Measurements from ENCODE around the gene RSPO4.

Gene RSPO4

DNA sequence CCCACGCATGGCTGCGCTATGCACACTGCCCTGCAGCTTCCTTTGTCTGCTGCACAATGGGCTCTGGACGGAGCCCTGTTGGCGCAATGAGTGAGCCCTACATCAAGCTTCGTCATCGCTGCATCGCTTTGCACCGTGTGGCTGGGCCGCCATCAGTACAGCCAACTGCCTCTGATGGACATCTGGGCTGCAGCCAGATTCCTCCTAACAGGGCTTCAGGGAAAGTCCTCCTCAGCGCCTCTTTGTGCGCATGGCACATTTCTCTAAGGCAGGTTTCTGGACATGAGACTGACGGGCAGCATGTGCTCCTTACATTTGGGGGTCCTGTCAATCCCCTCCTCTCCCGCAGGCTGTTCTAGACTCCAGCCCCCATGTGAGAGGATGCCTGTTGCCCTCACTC lies 56.3 kb downstream of the RSPO4 start:
- no CpG with 5 or more reads among the region's 13 CpGs for WGBS (ENCODE audit: extremely low coverage, insufficient coverage, low lambda C conversion rate)
- H4K8ac ChIP-seq (ENCODE audit: low read depth, low read length) = no peak overlapping the region
- no peaks in the 10 kb centered on the region for H3K36me3 ChIP-seq (ENCODE audit: control insufficient read depth, insufficient read depth, low read length)
- no peak overlapping the region for H3K4me2 ChIP-seq (ENCODE audit: low read length)
- no peak overlapping the region for H3K9ac ChIP-seq (ENCODE audit: low read length)
- H2AK5ac ChIP-seq (ENCODE audit: low read length) = peak overlapping the region; percentile 35
- no peak for DNase-seq
- H2BK5ac ChIP-seq (ENCODE audit: low read length) = peak overlapping the region; percentile 19
- H2BK120ac ChIP-seq (ENCODE audit: low read depth, low read length) = no peak overlapping the region
- H4K5ac ChIP-seq (ENCODE audit: low read length) = no peak overlapping the region
- H3K4me3 ChIP-seq (ENCODE audit: low read length) = no peak overlapping the region
- H3K18ac ChIP-seq (ENCODE audit: low read length) = no peak overlapping the region
- no peak overlapping the region for H2BK15ac ChIP-seq (replicated peaks; ENCODE audit: low read depth)
- peaks cover 4% of the 10 kb centered on the region for H3K4me1 ChIP-seq (ENCODE audit: control insufficient read depth, low read depth, low read length)
- no peak overlapping the region for H3K23ac ChIP-seq (ENCODE audit: low read length)
- no peaks in the 10 kb centered on the region for H3K79me2 ChIP-seq (ENCODE audit: control insufficient read depth, insufficient read depth, low read length)
- H3K27me3 ChIP-seq (ENCODE audit: insufficient read depth, low read length, poor library complexity) = no peaks in the 10 kb centered on the region
- H3K79me1 ChIP-seq (ENCODE audit: low read length) = no peaks in the 10 kb centered on the region
- H3K27ac ChIP-seq (ENCODE audit: low read depth, low read length) = no peak overlapping the region
- H3K56ac ChIP-seq (ENCODE audit: low read length) = peak overlapping the region; percentile 27
- peak overlapping the region; percentile 8 for H3K4ac ChIP-seq (ENCODE audit: low read depth, low read length)

DNA sequence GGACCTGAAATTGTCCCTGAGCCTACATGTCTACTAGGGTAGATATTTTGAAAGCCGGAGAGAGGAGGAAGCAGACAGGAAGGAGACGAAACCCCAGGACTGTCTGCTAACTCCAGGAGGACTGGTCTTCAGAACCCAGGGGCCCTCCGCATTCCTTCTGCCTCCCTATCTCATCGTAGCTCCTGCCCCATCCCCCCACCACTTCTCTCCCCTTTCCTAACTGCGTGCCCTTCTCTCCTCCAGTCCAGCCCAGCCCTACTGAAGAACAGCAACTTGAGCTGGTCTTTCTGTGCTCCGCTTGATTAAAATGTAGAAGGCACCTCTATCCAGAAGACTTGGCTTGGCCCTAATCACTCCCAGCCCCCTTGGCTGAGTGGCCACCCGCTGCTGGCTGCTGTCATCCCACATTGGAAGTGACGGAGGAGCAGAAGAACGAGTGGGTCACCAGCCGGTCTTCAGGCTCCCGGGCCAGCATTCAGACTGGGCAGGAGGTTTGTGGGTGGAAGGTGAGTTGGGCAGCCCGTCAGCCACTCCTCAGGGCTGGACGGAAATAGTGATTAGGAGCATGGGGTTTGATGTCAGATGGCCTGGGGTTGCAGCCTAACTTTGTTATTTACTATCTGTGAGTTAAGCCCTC lies 57.2 kb downstream of the RSPO4 start:
- H2BK5ac ChIP-seq (ENCODE audit: low read length) = peak overlapping the region; percentile 99
- no peak overlapping the region for H4K8ac ChIP-seq (ENCODE audit: low read depth, low read length)
- no peaks in the 10 kb centered on the region for H3K79me2 ChIP-seq (ENCODE audit: control insufficient read depth, insufficient read depth, low read length)
- H3K9ac ChIP-seq (ENCODE audit: low read length) = peak overlapping the region; percentile 33
- H3K36me3 ChIP-seq (ENCODE audit: control insufficient read depth, insufficient read depth, low read length) = no peaks in the 10 kb centered on the region
- H3K79me1 ChIP-seq (ENCODE audit: low read length) = no peaks in the 10 kb centered on the region
- no peak overlapping the region for H4K5ac ChIP-seq (ENCODE audit: low read length)
- peak overlapping the region; percentile 22 for H3K4ac ChIP-seq (ENCODE audit: low read depth, low read length)
- H2BK15ac ChIP-seq (replicated peaks; ENCODE audit: low read depth) = no peak overlapping the region
- H2AK5ac ChIP-seq (ENCODE audit: low read length) = no peak overlapping the region
- H3K23ac ChIP-seq (ENCODE audit: low read length) = peak overlapping the region; percentile 30
- H3K27me3 ChIP-seq (ENCODE audit: insufficient read depth, low read length, poor library complexity) = no peaks in the 10 kb centered on the region
- H3K27ac ChIP-seq (ENCODE audit: low read depth, low read length) = peak overlapping the region; percentile 53
- peak overlapping the region; percentile 82 for H3K18ac ChIP-seq (ENCODE audit: low read length)
- H3K4me3 ChIP-seq (ENCODE audit: low read length) = no peak overlapping the region
- H3K4me1 ChIP-seq (ENCODE audit: control insufficient read depth, low read depth, low read length) = peaks cover 4% of the 10 kb centered on the region
- H3K4me2 ChIP-seq (ENCODE audit: low read length) = no peak overlapping the region
- H3K56ac ChIP-seq (ENCODE audit: low read length) = peak overlapping the region; percentile 78
- no CpG with 5 or more reads among the region's 13 CpGs for WGBS (ENCODE audit: extremely low coverage, insufficient coverage, low lambda C conversion rate)
- peak; percentile 87 for DNase-seq
- peak overlapping the region; percentile 56 for H2BK120ac ChIP-seq (ENCODE audit: low read depth, low read length)

DNA sequence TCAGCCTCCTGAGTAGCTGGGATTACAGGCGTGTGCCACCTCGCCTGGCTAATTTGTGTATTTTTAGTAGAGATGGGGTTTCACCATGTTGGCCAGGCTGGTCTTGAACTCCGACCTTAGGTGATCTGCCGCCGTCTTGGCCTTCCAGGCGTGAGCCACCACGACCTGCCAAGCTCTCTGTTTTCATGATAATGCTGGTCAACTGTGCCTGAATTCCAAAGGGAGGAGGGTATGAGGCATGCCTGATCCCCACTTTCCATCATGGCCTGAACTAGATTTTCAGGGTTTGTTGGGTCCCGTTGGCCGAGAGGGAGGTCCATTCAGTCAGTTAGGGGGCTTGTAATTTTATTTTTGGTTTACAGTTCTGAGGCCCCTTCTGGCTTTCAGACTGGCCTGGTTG lies 58.0 kb downstream of the RSPO4 start:
- Histone ChIP-seq H3K79me2 (ENCODE audit: control insufficient read depth, insufficient read depth, low read length) (no peaks in the 10 kb centered on the region), H4K5ac (ENCODE audit: low read length) (peak overlapping the region; percentile 94), H3K9ac (ENCODE audit: low read length) (no peak overlapping the region), H2BK15ac (replicated peaks; ENCODE audit: low read depth) (no peak overlapping the region), H3K27me3 (ENCODE audit: insufficient read depth, low read length, poor library complexity) (no peaks in the 10 kb centered on the region), H4K8ac (ENCODE audit: low read depth, low read length) (no peak overlapping the region), H3K27ac (ENCODE audit: low read depth, low read length) (no peak overlapping the region), H3K4ac (ENCODE audit: low read depth, low read length) (peak overlapping the region; percentile 95), H2AK5ac (ENCODE audit: low read length) (peak overlapping the region; percentile 95), H3K4me3 (ENCODE audit: low read length) (no peak overlapping the region), H3K79me1 (ENCODE audit: low read length) (no peaks in the 10 kb centered on the region), H3K4me2 (ENCODE audit: low read length) (no peak overlapping the region), H3K36me3 (ENCODE audit: control insufficient read depth, insufficient read depth, low read length) (no peaks in the 10 kb centered on the region), H2BK5ac (ENCODE audit: low read length) (peak overlapping the region; percentile 99), H3K23ac (ENCODE audit: low read length) (no peak overlapping the region), H3K18ac (ENCODE audit: low read length) (peak overlapping the region; percentile 82), H3K56ac (ENCODE audit: low read length) (peak overlapping the region; percentile 78), H2BK120ac (ENCODE audit: low read depth, low read length) (peak overlapping the region; percentile 56), H3K4me1 (ENCODE audit: control insufficient read depth, low read depth, low read length) (peaks cover 4% of the 10 kb centered on the region)
- WGBS (ENCODE audit: extremely low coverage, insufficient coverage, low lambda C conversion rate) = no CpG with 5 or more reads among the region's 9 CpGs
- no peak for DNase-seq

DNA sequence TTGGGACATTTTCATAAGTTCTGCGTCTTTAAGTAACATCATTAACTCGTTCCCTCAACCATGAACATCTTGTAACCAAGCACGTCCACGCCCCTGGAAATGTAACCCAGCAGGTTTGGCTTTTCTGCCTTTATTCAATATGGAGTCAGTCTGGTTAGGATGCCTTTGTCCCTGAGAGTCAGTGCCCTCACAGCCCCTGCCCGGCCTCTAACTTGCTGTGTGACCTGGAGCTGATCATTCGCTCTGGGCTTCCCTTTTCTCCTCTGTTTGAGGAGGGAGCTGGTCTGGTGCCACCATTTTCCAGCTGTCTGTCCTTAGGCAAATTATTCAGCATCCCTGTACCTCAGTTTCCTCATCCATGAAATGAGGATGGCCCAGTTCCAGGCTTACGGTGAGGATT lies 59.5 kb downstream of the RSPO4 start:
- Histone ChIP-seq H2BK15ac (replicated peaks; ENCODE audit: low read depth) (no peak overlapping the region), H3K56ac (ENCODE audit: low read length) (no peak overlapping the region), H3K4ac (ENCODE audit: low read depth, low read length) (peak overlapping the region; percentile 39), H3K36me3 (ENCODE audit: control insufficient read depth, insufficient read depth, low read length) (no peaks in the 10 kb centered on the region), H3K4me1 (ENCODE audit: control insufficient read depth, low read depth, low read length) (peaks cover 4% of the 10 kb centered on the region), H2BK5ac (ENCODE audit: low read length) (no peak overlapping the region), H3K9ac (ENCODE audit: low read length) (no peak overlapping the region), H2BK120ac (ENCODE audit: low read depth, low read length) (no peak overlapping the region), H4K5ac (ENCODE audit: low read length) (no peak overlapping the region), H3K79me2 (ENCODE audit: control insufficient read depth, insufficient read depth, low read length) (no peaks in the 10 kb centered on the region), H3K18ac (ENCODE audit: low read length) (no peak overlapping the region), H3K4me2 (ENCODE audit: low read length) (no peak overlapping the region), H3K79me1 (ENCODE audit: low read length) (no peaks in the 10 kb centered on the region), H2AK5ac (ENCODE audit: low read length) (no peak overlapping the region), H3K27ac (ENCODE audit: low read depth, low read length) (no peak overlapping the region), H3K23ac (ENCODE audit: low read length) (no peak overlapping the region), H3K4me3 (ENCODE audit: low read length) (no peak overlapping the region), H3K27me3 (ENCODE audit: insufficient read depth, low read length, poor library complexity) (no peaks in the 10 kb centered on the region), H4K8ac (ENCODE audit: low read depth, low read length) (no peak overlapping the region)
- no peak for DNase-seq
- WGBS (ENCODE audit: extremely low coverage, insufficient coverage, low lambda C conversion rate) = no CpG with 5 or more reads among the region's 7 CpGs

DNA sequence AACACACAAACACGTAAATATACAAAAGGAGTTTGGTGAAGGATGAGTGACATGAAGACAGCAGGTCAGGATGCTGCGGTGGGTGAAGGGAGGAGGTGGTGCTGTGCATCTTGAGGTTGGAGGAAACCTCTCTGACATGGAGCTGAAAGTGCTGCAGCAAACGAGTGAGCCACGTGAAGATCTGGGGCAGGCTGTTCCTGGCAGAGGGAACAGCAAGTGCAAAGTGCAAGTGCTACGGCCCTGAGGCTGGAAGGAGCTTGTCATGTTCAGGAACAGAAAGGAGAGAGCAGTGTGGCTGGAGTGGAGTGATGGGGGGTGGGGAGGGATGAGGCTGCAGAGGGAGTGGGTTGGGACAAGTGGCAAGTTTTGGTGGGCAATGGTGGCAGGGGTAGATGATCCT lies 61.2 kb downstream of the RSPO4 start:
- no peak overlapping the region for H4K8ac ChIP-seq (ENCODE audit: low read depth, low read length)
- no peaks in the 10 kb centered on the region for H3K79me1 ChIP-seq (ENCODE audit: low read length)
- no peak overlapping the region for H3K27ac ChIP-seq (ENCODE audit: low read depth, low read length)
- DNase-seq = no peak
- no peak overlapping the region for H3K9ac ChIP-seq (ENCODE audit: low read length)
- no peak overlapping the region for H4K5ac ChIP-seq (ENCODE audit: low read length)
- no CpG with 5 or more reads among the region's 5 CpGs for WGBS (ENCODE audit: extremely low coverage, insufficient coverage, low lambda C conversion rate)
- no peak overlapping the region for H3K4me3 ChIP-seq (ENCODE audit: low read length)
- H3K27me3 ChIP-seq (ENCODE audit: insufficient read depth, low read length, poor library complexity) = no peaks in the 10 kb centered on the region
- H3K4me2 ChIP-seq (ENCODE audit: low read length) = no peak overlapping the region
- H3K4ac ChIP-seq (ENCODE audit: low read depth, low read length) = no peak overlapping the region
- no peak overlapping the region for H3K23ac ChIP-seq (ENCODE audit: low read length)
- peak overlapping the region; percentile 15 for H3K56ac ChIP-seq (ENCODE audit: low read length)
- no peak overlapping the region for H3K18ac ChIP-seq (ENCODE audit: low read length)
- H3K79me2 ChIP-seq (ENCODE audit: control insufficient read depth, insufficient read depth, low read length) = no peaks in the 10 kb centered on the region
- H2BK5ac ChIP-seq (ENCODE audit: low read length) = no peak overlapping the region
- no peak overlapping the region for H2BK120ac ChIP-seq (ENCODE audit: low read depth, low read length)
- no peaks in the 10 kb centered on the region for H3K36me3 ChIP-seq (ENCODE audit: control insufficient read depth, insufficient read depth, low read length)
- H2AK5ac ChIP-seq (ENCODE audit: low read length) = no peak overlapping the region
- H3K4me1 ChIP-seq (ENCODE audit: control insufficient read depth, low read depth, low read length) = peaks cover 4% of the 10 kb centered on the region
- H2BK15ac ChIP-seq (replicated peaks; ENCODE audit: low read depth) = no peak overlapping the region

DNA sequence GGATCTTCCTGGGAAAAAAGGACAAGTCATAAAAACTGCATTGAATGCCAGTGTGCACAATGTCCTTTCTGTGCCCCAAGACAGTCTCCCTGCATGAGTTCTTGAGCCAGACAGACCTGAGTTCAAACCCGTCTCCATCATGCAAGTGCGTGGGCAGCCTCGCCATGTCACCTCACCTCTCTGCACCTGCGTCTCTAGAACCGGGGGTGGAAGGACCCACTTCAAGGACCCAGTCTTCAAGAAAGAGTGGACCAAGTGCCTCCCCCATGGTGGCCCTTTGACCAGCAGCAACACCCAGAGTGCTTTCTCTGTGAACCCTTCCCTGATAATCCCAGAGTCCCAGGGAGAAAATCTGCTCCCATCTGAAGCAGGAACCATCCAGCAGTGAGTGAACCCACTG lies 62.5 kb downstream of the RSPO4 start:
- Histone ChIP-seq H3K9ac (ENCODE audit: low read length) (no peak overlapping the region), H3K27me3 (ENCODE audit: insufficient read depth, low read length, poor library complexity) (no peaks in the 10 kb centered on the region), H3K79me2 (ENCODE audit: control insufficient read depth, insufficient read depth, low read length) (no peaks in the 10 kb centered on the region), H3K56ac (ENCODE audit: low read length) (no peak overlapping the region), H2BK5ac (ENCODE audit: low read length) (no peak overlapping the region), H2BK120ac (ENCODE audit: low read depth, low read length) (no peak overlapping the region), H4K5ac (ENCODE audit: low read length) (no peak overlapping the region), H3K23ac (ENCODE audit: low read length) (no peak overlapping the region), H3K4me2 (ENCODE audit: low read length) (no peak overlapping the region), H3K27ac (ENCODE audit: low read depth, low read length) (no peak overlapping the region), H3K4me3 (ENCODE audit: low read length) (no peak overlapping the region), H3K79me1 (ENCODE audit: low read length) (no peaks in the 10 kb centered on the region), H3K18ac (ENCODE audit: low read length) (no peak overlapping the region), H2BK15ac (replicated peaks; ENCODE audit: low read depth) (no peak overlapping the region), H3K4ac (ENCODE audit: low read depth, low read length) (no peak overlapping the region), H2AK5ac (ENCODE audit: low read length) (no peak overlapping the region), H3K36me3 (ENCODE audit: control insufficient read depth, insufficient read depth, low read length) (no peaks in the 10 kb centered on the region), H4K8ac (ENCODE audit: low read depth, low read length) (no peak overlapping the region), H3K4me1 (ENCODE audit: control insufficient read depth, low read depth, low read length) (peaks cover 4% of the 10 kb centered on the region)
- DNase-seq = no peak
- WGBS (ENCODE audit: extremely low coverage, insufficient coverage, low lambda C conversion rate) = no CpG with 5 or more reads among the region's 5 CpGs

All from mesendoderm (in vitro differentiated cells).